Common myeloid progenitor, CD34-positive (primary cell): ENCODE data around the gene SYMPK.

Experiments
- CTCF ChIA-PET: fragments of 350-600 bp; sonication (Branson Sonifier 250); formaldehyde crosslinking; loops from one replicate; lab custom pipeline; 2021; ENCODE audit warnings: antibody characterized with exemption; lab: Charles Lee
- POLR2A ChIA-PET: fragments of 350-600 bp; sonication (Branson Sonifier 250); formaldehyde crosslinking; loops from one replicate; lab custom pipeline; 2021; ENCODE audit warnings: antibody characterized with exemption; lab: Charles Lee
- DNase-seq, 3 donors: peaks; one replicate each; pipeline versions ENCODE4 v3.0.0 to v3.0.0-alpha.2; 2013
- H3K27ac ChIP-seq, 2 experiments: 1 replicate in 1 of 2; 2 replicates in 1 of 2; pipeline ENCODE4 v1.7.0; 2013; ENCODE audit warnings: inconsistent platforms in 2 of 2, low read length in 2 of 2, mild to moderate bottlenecking in 2 of 2, low read depth in 1 of 2, moderate library complexity in 1 of 2; ENCODE audit not compliant: severe bottlenecking in 2 of 2, insufficient read depth in 1 of 2, poor library complexity in 1 of 2
- H3K27me3 ChIP-seq, 5 experiments: replicated peaks in 2 of 5; 1 replicate in 3 of 5; 2 replicates in 2 of 5; pipeline versions ENCODE4 v1.6.1 to v1.7.0; 2013; ENCODE audit warnings: low read length in 4 of 5, mild to moderate bottlenecking in 2 of 5, moderate library complexity in 2 of 5, inconsistent platforms in 1 of 5; ENCODE audit not compliant: insufficient read depth in 5 of 5, control insufficient read depth in 4 of 5
- H3K36me3 ChIP-seq, 4 experiments: 1 replicate in 2 of 4; 2 replicates in 2 of 4; pipeline versions ENCODE4 v1.6.1 to v1.7.0; 2013; ENCODE audit warnings: low read length in 3 of 4, control low read depth in 1 of 4, mild to moderate bottlenecking in 1 of 4; ENCODE audit not compliant: control insufficient read depth in 4 of 4, insufficient read depth in 4 of 4
- H3K4me1 ChIP-seq, 4 experiments: 1 replicate in 3 of 4; 2 replicates in 1 of 4; pipeline versions ENCODE4 v1.6.1 to v1.7.1; 2013; ENCODE audit warnings: low read length in 3 of 4, mild to moderate bottlenecking in 3 of 4, control low read depth in 1 of 4, inconsistent platforms in 1 of 4, moderate library complexity in 1 of 4; ENCODE audit not compliant: control insufficient read depth in 4 of 4, insufficient read depth in 4 of 4; ENCODE audit errors: control extremely low read depth in 1 of 4
- H3K4me3 ChIP-seq, 7 experiments: 1 replicate in 4 of 7; 2 replicates in 3 of 7; pipeline versions ENCODE4 v1.5.1 to v1.7.0; 2013; ENCODE audit warnings: mild to moderate bottlenecking in 7 of 7, low read length in 6 of 7, moderate library complexity in 6 of 7, inconsistent platforms in 2 of 7, low read depth in 2 of 7, control low read depth in 1 of 7; ENCODE audit not compliant: insufficient read depth in 4 of 7, control insufficient read depth in 1 of 7; ENCODE audit errors: extremely low read depth in 1 of 7
- H3K9me3 ChIP-seq, 5 experiments: 1 replicate in 4 of 5; 2 replicates in 1 of 5; pipeline versions ENCODE4 v1.6.1 to v1.7.1; 2013; ENCODE audit warnings: low read length in 4 of 5, mild to moderate bottlenecking in 2 of 5, inconsistent platforms in 1 of 5, low read depth in 1 of 5, moderate library complexity in 1 of 5; ENCODE audit not compliant: control insufficient read depth in 4 of 5, insufficient read depth in 2 of 5; ENCODE audit errors: control extremely low read depth in 1 of 5
- WGBS: methylation state at CpG from one replicate; pipeline ENCODE4 v1.1.5; 2013; ENCODE audit not compliant: insufficient coverage; 5-methylcytosine and 5-hydroxymethylcytosine counted together

Gene SYMPK

GRCh38 chr19:45881909-45882528, 19.1 kb upstream of the SYMPK start:
- Histone ChIP-seq H3K4me1 (peaks cover 0 to 69% (median 65%) of the 10 kb centered on the region in 4 experiments), H3K36me3 (peaks cover 0 to 7% (median 3%) of the 10 kb centered on the region in 4 experiments), H3K9me3 (no peaks in the 10 kb centered on the region), H3K4me3 (no peak overlapping the region), H3K27ac (no peak overlapping the region), H3K27me3 (no peaks in the 10 kb centered on the region)
- WGBS, result 74% methylated on average over 3 of the region's 4 CpGs
- POLR2A ChIA-PET, result interaction anchor here (1.1 kb wide), 1 partner anchor 19 kb away, joined by 3 read pairs; the partner anchor contains the start of gene SYMPK
- CTCF ChIA-PET, result interaction anchor here (0.9 to 10.4 kb wide), 10 partner anchors 12 to 127 kb away, joined by 3 to 132 read pairs (median 3); partner anchors contain the start of genes FOXA3, SIX5 and SYMPK
- DNase-seq, result no peak

GRCh38 chr19:45881082-45881908, 18.3 kb upstream of the SYMPK start:
- Histone ChIP-seq H3K4me3 (no peak overlapping the region), H3K27me3 (no peaks in the 10 kb centered on the region), H3K9me3 (no peaks in the 10 kb centered on the region), H3K4me1 (peaks cover 0 to 71% (median 67%) of the 10 kb centered on the region in 4 experiments), H3K36me3 (peaks cover 0 to 7% (median 3%) of the 10 kb centered on the region in 4 experiments), H3K27ac (no peak overlapping the region)
- ChIA-PET CTCF (interaction anchor here (0.6 to 10.4 kb wide), 9 partner anchors 13 to 128 kb away, joined by 3 to 132 read pairs (median 3); partner anchors contain the start of genes FOXA3, SIX5 and SYMPK), POLR2A (interaction anchor here (1.1 kb wide), 1 partner anchor 18 kb away, joined by 3 read pairs; the partner anchor contains the start of gene SYMPK)
- no peak for DNase-seq
- 92% methylated on average over 10 of the region's 10 CpGs for WGBS

- peaks cover 0 to 7% (median 3%) of the 10 kb centered on the region in 4 experiments for H3K36me3 ChIP-seq
- no peak overlapping the region for H3K4me3 ChIP-seq
- H3K27ac ChIP-seq, result no peak overlapping the region
- ChIA-PET CTCF (interaction anchor here (1.1 to 10.4 kb wide), 6 partner anchors 13 to 135 kb away, joined by 3 to 132 read pairs (median 4); partner anchors contain the start of genes FOXA3 and SYMPK), POLR2A (no interaction called here)
- H3K4me1 ChIP-seq, result peaks cover 4 to 77% (median 72%) of the 10 kb centered on the region in 4 experiments
- H3K9me3 ChIP-seq, result no peaks in the 10 kb centered on the region
- WGBS, result 100% methylated on average over 1 of the region's 2 CpGs
- H3K27me3 ChIP-seq, result no peaks in the 10 kb centered on the region
- no peak for DNase-seq
Measured at GRCh38 chr19:45879971-45880370, 17.0 kb upstream of the SYMPK start.

- Histone ChIP-seq H3K4me3 (no peak overlapping the region), H3K27me3 (no peaks in the 10 kb centered on the region), H3K4me1 (peaks cover 4 to 67% (median 63%) of the 10 kb centered on the region in 4 experiments), H3K36me3 (peaks cover 0 to 5% (median under 1%) of the 10 kb centered on the region in 4 experiments), H3K27ac (no peak overlapping the region), H3K9me3 (no peaks in the 10 kb centered on the region)
- WGBS, result 10% methylated on average over 3 of the region's 8 CpGs
- CTCF ChIA-PET, result interaction anchor here (1.1 to 10.4 kb wide), 4 partner anchors 12 to 136 kb away, joined by 3 to 132 read pairs (median 4); partner anchors contain the start of genes FOXA3 and SYMPK
- POLR2A ChIA-PET, result interaction anchor here (0.5 kb wide), 1 partner anchor 15 kb away, joined by 3 read pairs; the partner anchor contains the start of gene FOXA3
- DNase-seq, result peak in 2 of 3 donors; percentile 31 to 47
Measured at GRCh38 chr19:45879055-45879454, 16.1 kb upstream of the SYMPK start.

GRCh38 chr19:45878043-45878794, 15.3 kb upstream of the SYMPK start:
- 64% methylated on average over 11 of the region's 11 CpGs for WGBS

More at GRCh38 chr19:45878043-45878794, 15.3 kb upstream of the SYMPK start:
- peak in 2 of 3 donors; percentile 41 to 53 for DNase-seq
- Histone ChIP-seq H3K9me3 (no peaks in the 10 kb centered on the region), H3K4me1 (peaks cover 4 to 61% (median 57%) of the 10 kb centered on the region in 4 experiments), H3K27ac (no peak overlapping the region), H3K27me3 (no peaks in the 10 kb centered on the region), H3K4me3 (peak overlapping the region in 1 of 7 experiments; percentile 33), H3K36me3 (no peaks in the 10 kb centered on the region)
- POLR2A ChIA-PET, result interaction anchor here (0.5 kb wide), 1 partner anchor 14 kb away, joined by 3 read pairs; the partner anchor contains the start of gene FOXA3
- CTCF ChIA-PET, result interaction anchor here (10.4 kb wide), 1 partner anchor 11 kb away, joined by 132 read pairs; the partner anchor contains the start of genes FOXA3 and SYMPK
